Fibroblast of lung (primary cell): Measurements from ENCODE around the gene WFDC2. TPM values are rescaled to one million over a fixed set of nuclear protein-coding genes. Genes with fewer than 3 reads are reported as not detected.
A peak's percentile ranks its signal among the peaks of the same experiment; 100 is the strongest.

Experiments used
- DNase-seq, 2 donors: peaks; one replicate each; pipeline versions ENCODE4 v3.0.0 to v3.0.0-alpha.2; 2010; ENCODE audit warnings: low read depth in 2 of 2
- H2AFZ ChIP-seq: 2 replicates; pipeline ENCODE4 v1.5.1; 2012; ENCODE audit warnings: low read length, control low read depth, inconsistent platforms
- H3K27ac ChIP-seq: 2 replicates; pipeline ENCODE4 v1.5.1; 2011; ENCODE audit warnings: low read length, control low read depth; ENCODE audit not compliant: insufficient read depth
- H3K27me3 ChIP-seq: 2 replicates; pipeline ENCODE4 v1.5.1; 2011; ENCODE audit warnings: mild to moderate bottlenecking, low read length; ENCODE audit not compliant: control insufficient read depth, insufficient read depth
- H3K36me3 ChIP-seq: 2 replicates; pipeline ENCODE4 v1.5.1; 2011; ENCODE audit warnings: low read length; ENCODE audit not compliant: control insufficient read depth, insufficient read depth
- H3K4me1 ChIP-seq: 2 replicates; pipeline ENCODE4 v1.5.1; 2011; ENCODE audit warnings: low read length; ENCODE audit not compliant: control insufficient read depth, insufficient read depth; ENCODE audit errors: extremely low read depth
- H3K4me2 ChIP-seq: 2 replicates; pipeline ENCODE4 v1.5.1; 2011; ENCODE audit warnings: low read length, control low read depth; ENCODE audit not compliant: insufficient read depth; ENCODE audit errors: extremely low read depth
- H3K4me3 ChIP-seq, 4 experiments: fragments of 200-600 bp in 1 of 4; sonication (generic) in 1 of 4; replicated peaks in 1 of 4; 2 replicates each; pipeline ENCODE4 v1.5.1; 2011 to 2016; ENCODE audit warnings: low read length in 4 of 4, low read depth in 3 of 4, mild to moderate bottlenecking in 3 of 4, control low read depth in 2 of 4, inconsistent platforms in 1 of 4, mixed read lengths in 1 of 4; ENCODE audit not compliant: insufficient read depth in 1 of 4; ENCODE audit errors: control extremely low read depth in 1 of 4
- H3K79me2 ChIP-seq: 2 replicates; pipeline ENCODE4 v1.5.1; 2012; ENCODE audit warnings: mild to moderate bottlenecking, low read length, inconsistent platforms; ENCODE audit not compliant: control insufficient read depth, insufficient read depth
- H3K9ac ChIP-seq: 2 replicates; pipeline ENCODE4 v1.5.1; 2011; ENCODE audit warnings: mild to moderate bottlenecking, low read length, control low read depth; ENCODE audit not compliant: insufficient read depth
- H3K9me3 ChIP-seq: 2 replicates; pipeline ENCODE4 v1.5.1; 2012; ENCODE audit warnings: low read depth, low read length; ENCODE audit not compliant: control insufficient read depth, insufficient read depth
- H4K20me1 ChIP-seq: 2 replicates; pipeline ENCODE4 v1.5.1; 2011; ENCODE audit warnings: low read length; ENCODE audit not compliant: control insufficient read depth, insufficient read depth; ENCODE audit errors: extremely low read depth
- EZH2 ChIP-seq: IDR thresholded peaks from 2 replicates; pipeline ENCODE4 v1.5.1; 2012; ENCODE audit warnings: low read length, control low read depth, mild to moderate bottlenecking; ENCODE audit errors: missing control alignments
- polyA plus RNA-seq, 2 donors: library from polyadenylated mRNA; depleted of rRNA in 1 of 2; stranded (reverse) in 1 of 2; unstranded in 1 of 2; fragments of >200 nt; gene quantifications; 2 replicates each; pipeline ENCODE4 v1.2.1, GENCODE V29; 2011 to 2012; ENCODE audit warnings: missing spikeins in 1 of 2
- total RNA-seq: library from RNA; depleted of rRNA; stranded (reverse); fragments of >200 nt; gene quantifications from 2 replicates; pipeline ENCODE4 v1.2.1, GENCODE V29; 2014
- TF ChIP-seq, protein P1 (sequence below), 2 donors: IDR thresholded peaks in 1 of 2; conservative IDR thresholded peaks in 1 of 2; 1 replicate in 1 of 2; 2 replicates in 1 of 2; pipeline ENCODE4 v1.5.1; 2011 to 2012; ENCODE audit warnings: low read length in 2 of 2, control low read depth in 1 of 2, inconsistent platforms in 1 of 2, low read depth in 1 of 2, mild to moderate bottlenecking in 1 of 2

The WFDC2 gene
- total and polyA plus RNA-seq, 2 donors (not counting 1 experiment from before 2014, with no cell fraction given), result not detected

DNA sequence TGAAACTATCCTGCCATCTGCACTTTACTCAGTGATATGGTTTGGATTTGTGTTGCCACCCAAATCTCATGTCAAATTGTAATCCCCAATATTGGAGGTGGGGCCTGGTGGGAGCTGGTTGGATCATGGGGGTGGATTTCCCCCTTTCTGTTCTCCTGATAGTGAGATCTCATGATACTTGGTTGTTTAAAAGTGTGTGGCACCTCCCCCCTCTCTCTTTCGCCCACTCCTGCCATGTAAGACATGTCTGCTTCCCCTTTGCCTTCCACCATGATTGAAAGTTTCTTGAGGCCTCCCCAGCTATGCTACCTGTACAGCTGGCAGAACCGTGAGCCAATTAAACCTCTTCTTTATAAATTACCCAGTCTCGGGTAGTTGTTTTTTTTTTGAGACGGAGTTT is 35.6 kb upstream of the WFDC2 start:
- H3K4me1 ChIP-seq, result no peaks in the 10 kb centered on the region
- H3K9ac ChIP-seq, result no peak overlapping the region
- no peak overlapping the region for H3K27ac ChIP-seq
- no peaks in the 10 kb centered on the region for H3K79me2 ChIP-seq
- no peak overlapping the region for H3K4me3 ChIP-seq
- no peak overlapping the region for H3K4me2 ChIP-seq
- DNase-seq, result no peak
- no peaks in the 10 kb centered on the region for H3K36me3 ChIP-seq
- no peaks in the 10 kb centered on the region for H3K9me3 ChIP-seq
- no peaks in the 10 kb centered on the region for H3K27me3 ChIP-seq
- TF ChIP-seq, protein P1, sequence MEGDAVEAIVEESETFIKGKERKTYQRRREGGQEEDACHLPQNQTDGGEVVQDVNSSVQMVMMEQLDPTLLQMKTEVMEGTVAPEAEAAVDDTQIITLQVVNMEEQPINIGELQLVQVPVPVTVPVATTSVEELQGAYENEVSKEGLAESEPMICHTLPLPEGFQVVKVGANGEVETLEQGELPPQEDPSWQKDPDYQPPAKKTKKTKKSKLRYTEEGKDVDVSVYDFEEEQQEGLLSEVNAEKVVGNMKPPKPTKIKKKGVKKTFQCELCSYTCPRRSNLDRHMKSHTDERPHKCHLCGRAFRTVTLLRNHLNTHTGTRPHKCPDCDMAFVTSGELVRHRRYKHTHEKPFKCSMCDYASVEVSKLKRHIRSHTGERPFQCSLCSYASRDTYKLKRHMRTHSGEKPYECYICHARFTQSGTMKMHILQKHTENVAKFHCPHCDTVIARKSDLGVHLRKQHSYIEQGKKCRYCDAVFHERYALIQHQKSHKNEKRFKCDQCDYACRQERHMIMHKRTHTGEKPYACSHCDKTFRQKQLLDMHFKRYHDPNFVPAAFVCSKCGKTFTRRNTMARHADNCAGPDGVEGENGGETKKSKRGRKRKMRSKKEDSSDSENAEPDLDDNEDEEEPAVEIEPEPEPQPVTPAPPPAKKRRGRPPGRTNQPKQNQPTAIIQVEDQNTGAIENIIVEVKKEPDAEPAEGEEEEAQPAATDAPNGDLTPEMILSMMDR (conservative IDR thresholded peaks at IDR 0.05 in 1 of 2, IDR thresholded peaks at IDR 0.05 in 1 of 2; ENCODE audit: low read depth in 1 of 2, low read length in 2 of 2), result no peak
- no peak for TF ChIP-seq EZH2
- H4K20me1 ChIP-seq, result no peaks in the 10 kb centered on the region
- H2AFZ ChIP-seq, result no peak overlapping the region

- DNase-seq, result peak; percentile 70 to 82
- no peaks in the 10 kb centered on the region for H4K20me1 ChIP-seq
- H3K4me3 ChIP-seq, result peak overlapping the region; percentile 41 to 72 (median 54)
- H3K4me1 ChIP-seq, result no peaks in the 10 kb centered on the region
- TF ChIP-seq, protein P1 (conservative IDR thresholded peaks at IDR 0.05 in 1 of 2, IDR thresholded peaks at IDR 0.05 in 1 of 2; ENCODE audit: low read depth in 1 of 2, low read length in 2 of 2), result peak; percentile 90 to 97
- no peak for TF ChIP-seq EZH2
- H3K9ac ChIP-seq, result peak overlapping the region; percentile 61
- peak overlapping the region; percentile 71 for H3K4me2 ChIP-seq
- H3K27me3 ChIP-seq, result no peaks in the 10 kb centered on the region
- H2AFZ ChIP-seq, result peak overlapping the region; percentile 60
- H3K27ac ChIP-seq, result peak overlapping the region; percentile 40
- H3K9me3 ChIP-seq, result no peaks in the 10 kb centered on the region
- H3K36me3 ChIP-seq, result no peaks in the 10 kb centered on the region
- H3K79me2 ChIP-seq, result no peaks in the 10 kb centered on the region
These were observed 32.6 kb upstream of the WFDC2 start for GRCh38 chr20:45436732-45437485.

DNA sequence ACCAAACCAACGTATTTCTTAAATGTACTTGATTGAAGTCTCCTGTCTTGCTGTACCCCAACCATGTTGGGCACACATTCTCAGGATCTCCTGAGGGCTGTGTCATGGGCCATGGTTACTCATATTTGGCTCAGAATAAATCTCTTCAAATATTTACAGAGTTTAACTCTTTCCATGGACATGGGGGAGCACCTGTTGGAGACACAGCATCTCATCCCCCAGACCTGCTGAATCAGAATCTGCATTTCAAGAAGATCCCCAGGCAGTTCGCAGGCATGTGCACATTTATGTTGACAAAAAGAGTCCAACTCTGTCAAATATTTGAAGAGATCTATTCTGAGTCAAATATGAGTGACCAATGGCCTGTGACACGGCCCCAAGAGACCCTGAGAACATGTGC is 29.1 kb upstream of the WFDC2 start:
- no peaks in the 10 kb centered on the region for H3K4me1 ChIP-seq
- no peak overlapping the region for H3K9ac ChIP-seq
- H3K4me2 ChIP-seq, result no peak overlapping the region
- no peaks in the 10 kb centered on the region for H3K9me3 ChIP-seq
- H4K20me1 ChIP-seq, result no peaks in the 10 kb centered on the region
- H3K27me3 ChIP-seq, result peaks cover 8% of the 10 kb centered on the region
- DNase-seq, result no peak
- no peaks in the 10 kb centered on the region for H3K36me3 ChIP-seq
- H2AFZ ChIP-seq, result no peak overlapping the region
- TF ChIP-seq EZH2, result no peak
- TF ChIP-seq, protein P1 (conservative IDR thresholded peaks at IDR 0.05 in 1 of 2, IDR thresholded peaks at IDR 0.05 in 1 of 2; ENCODE audit: low read depth in 1 of 2, low read length in 2 of 2), result no peak
- H3K27ac ChIP-seq, result no peak overlapping the region
- no peaks in the 10 kb centered on the region for H3K79me2 ChIP-seq
- H3K4me3 ChIP-seq, result no peak overlapping the region
